Measurements from ENCODE around the gene WDR27.

- TF ChIP-seq CTCF (IDR thresholded peaks at IDR 0.05): no peak
- no peak for TF ChIP-seq POLR2A (IDR thresholded peaks at IDR 0.05)
- TF ChIP-seq POLR2AphosphoS5 (IDR thresholded peaks at IDR 0.05): no peak
Measured at GRCh38 chr6:169648617-169649016, 53.2 kb downstream of the WDR27 start.

All from prostate gland (tissue), 2 donors.